H9 (cell line): Measurements from ENCODE around the gene TMCC1. TPM values are rescaled to one million over a fixed set of nuclear protein-coding genes. Genes with fewer than 3 reads are reported as not detected.

ENCODE experiments used
- DNase-seq: peaks from one replicate; pipeline ENCODE4 v3.0.0-alpha.2; 2017
- H2AFZ ChIP-seq: one replicate; pipeline ENCODE4 v1.6.1; 2013; ENCODE audit warnings: mild to moderate bottlenecking, low read length, control low read depth, moderate library complexity
- H2AK5ac ChIP-seq: 2 replicates; pipeline ENCODE4 v1.6.1; 2013; ENCODE audit warnings: low read length, control low read depth, mixed read lengths; ENCODE audit not compliant: insufficient read length
- H2BK120ac ChIP-seq: one replicate; pipeline ENCODE4 v1.6.1; 2013; ENCODE audit warnings: low read depth, mild to moderate bottlenecking, low read length, control low read depth, inconsistent platforms; ENCODE audit not compliant: poor library complexity, severe bottlenecking
- H2BK12ac ChIP-seq: 2 replicates; pipeline ENCODE4 v1.6.1; 2013; ENCODE audit warnings: low read length, control low read depth, mixed read lengths, low read depth; ENCODE audit not compliant: insufficient read length
- H2BK15ac ChIP-seq: 2 replicates; pipeline ENCODE4 v1.6.1; 2013; ENCODE audit warnings: low read depth, low read length, control low read depth
- H2BK20ac ChIP-seq: one replicate; pipeline ENCODE4 v1.6.1; 2013; ENCODE audit warnings: low read depth, mild to moderate bottlenecking, low read length, control low read depth, inconsistent platforms; ENCODE audit not compliant: poor library complexity, severe bottlenecking
- H2BK5ac ChIP-seq: 2 replicates; pipeline ENCODE4 v1.6.1; 2013; ENCODE audit warnings: low read length, control low read depth, mixed read lengths; ENCODE audit not compliant: insufficient read length
- H3K14ac ChIP-seq: 2 replicates; pipeline ENCODE4 v1.6.1; 2013; ENCODE audit warnings: low read length, control low read depth; ENCODE audit not compliant: insufficient read depth
- H3K18ac ChIP-seq: 2 replicates; pipeline ENCODE4 v1.6.1; 2013; ENCODE audit warnings: low read depth, mild to moderate bottlenecking, mixed read lengths, low read length, control low read depth; ENCODE audit not compliant: insufficient read length
- H3K23ac ChIP-seq: 2 replicates; pipeline ENCODE4 v1.6.1; 2013; ENCODE audit warnings: low read length, control low read depth, mixed read lengths, low read depth; ENCODE audit not compliant: insufficient read length
- H3K23me2 ChIP-seq: 2 replicates; pipeline ENCODE4 v1.6.1; 2013; ENCODE audit warnings: low read depth, mild to moderate bottlenecking, mixed read lengths, low read length, control low read depth; ENCODE audit not compliant: insufficient read length, poor library complexity, severe bottlenecking
- H3K27ac ChIP-seq: 2 replicates; pipeline ENCODE4 v1.5.1; 2013; ENCODE audit warnings: low read length, control low read depth, mixed read lengths, low read depth; ENCODE audit not compliant: insufficient read length
- H3K27me3 ChIP-seq: 2 replicates; pipeline ENCODE4 v1.6.1; 2013; ENCODE audit warnings: low read length, control low read depth, inconsistent platforms; ENCODE audit not compliant: insufficient read depth
- H3K4ac ChIP-seq: 2 replicates; pipeline ENCODE4 v1.6.1; 2013; ENCODE audit warnings: low read depth, mild to moderate bottlenecking, control low read depth, inconsistent platforms, low read length, moderate library complexity
- H3K4me1 ChIP-seq: 2 replicates; pipeline ENCODE4 v1.6.1; 2013; ENCODE audit warnings: low read length, control low read depth, inconsistent platforms; ENCODE audit not compliant: insufficient read depth
- H3K4me2 ChIP-seq: 2 replicates; pipeline ENCODE4 v1.6.1; 2013; ENCODE audit warnings: low read length, control low read depth, mixed read lengths; ENCODE audit not compliant: insufficient read length, insufficient read depth
- H3K56ac ChIP-seq: 2 replicates; pipeline ENCODE4 v1.6.1; 2013; ENCODE audit warnings: low read depth, mild to moderate bottlenecking, mixed read lengths, low read length, control low read depth; ENCODE audit not compliant: insufficient read length
- H3K79me1 ChIP-seq: 2 replicates; pipeline ENCODE4 v1.6.1; 2013; ENCODE audit warnings: low read depth, mild to moderate bottlenecking, moderate library complexity, low read length, control low read depth, inconsistent platforms; ENCODE audit not compliant: insufficient read depth, poor library complexity, severe bottlenecking
- H3K79me2 ChIP-seq: 2 replicates; pipeline ENCODE4 v1.6.1; 2013; ENCODE audit warnings: low read length, control low read depth, inconsistent platforms; ENCODE audit not compliant: insufficient read depth
- H3K9ac ChIP-seq: 2 replicates; pipeline ENCODE4 v1.6.1; 2013; ENCODE audit warnings: low read length, control low read depth, mixed read lengths; ENCODE audit not compliant: insufficient read length; ENCODE audit errors: extremely low read depth
- H3K9me3 ChIP-seq: one replicate; pipeline ENCODE4 v1.6.1; 2013; ENCODE audit warnings: low read depth, low read length, inconsistent platforms; ENCODE audit not compliant: control insufficient read depth
- H3T11ph ChIP-seq: one replicate; pipeline ENCODE4 v1.6.1; 2013; ENCODE audit warnings: mild to moderate bottlenecking, low read length, control low read depth, inconsistent platforms
- H4K20me1 ChIP-seq: one replicate; pipeline ENCODE4 v1.6.1; 2013; ENCODE audit not compliant: control insufficient read depth, insufficient read length, insufficient read depth
- H4K5ac ChIP-seq: 2 replicates; pipeline ENCODE4 v1.6.1; 2013; ENCODE audit warnings: low read depth, mild to moderate bottlenecking, mixed read lengths, low read length, control low read depth; ENCODE audit not compliant: insufficient read length
- H4K8ac ChIP-seq: replicated peaks from 2 replicates; pipeline ENCODE4 v1.6.1; 2013; ENCODE audit warnings: low read length, control low read depth, mixed read lengths, low read depth; ENCODE audit not compliant: insufficient read length
- H4K91ac ChIP-seq: 2 replicates; pipeline ENCODE4 v1.6.1; 2013; ENCODE audit warnings: low read depth, mild to moderate bottlenecking, moderate library complexity, mixed read lengths, low read length, control low read depth; ENCODE audit not compliant: insufficient read length
- H3K27ac Mint-ChIP-seq, 3 experiments: 2 replicates in 2 of 3; 3 replicates in 1 of 3; pipeline ENCODE4 v1.8.0; 2020 to 2021; ENCODE audit warnings: mixed read lengths in 3 of 3, mild to moderate bottlenecking in 1 of 3, moderate library complexity in 1 of 3
- H3K27me3 Mint-ChIP-seq: 2 replicates; pipeline ENCODE4 v1.8.0; 2021; ENCODE audit warnings: low read depth, mild to moderate bottlenecking, moderate library complexity, mixed read lengths
- H3K36me3 Mint-ChIP-seq, 3 experiments: 2 replicates in 2 of 3; 3 replicates in 1 of 3; pipeline ENCODE4 v1.8.0; 2020 to 2021; ENCODE audit warnings: low read depth in 3 of 3, mixed read lengths in 3 of 3; ENCODE audit not compliant: insufficient read depth in 1 of 3
- H3K4me1 Mint-ChIP-seq, 2 experiments: 2 replicates each; pipeline ENCODE4 v1.8.0; 2020; ENCODE audit warnings: mixed read lengths in 2 of 2
- H3K4me3 Mint-ChIP-seq, 2 experiments: 2 replicates in 1 of 2; 3 replicates in 1 of 2; pipeline ENCODE4 v1.8.0; 2020 to 2021; ENCODE audit warnings: mild to moderate bottlenecking in 2 of 2, mixed read lengths in 2 of 2, moderate library complexity in 1 of 2
- H3K9me3 Mint-ChIP-seq, 2 experiments: 2 replicates in 1 of 2; 3 replicates in 1 of 2; pipeline ENCODE4 v1.8.0; 2020; ENCODE audit warnings: mild to moderate bottlenecking in 2 of 2, mixed read lengths in 2 of 2, moderate library complexity in 1 of 2
- CTCF ChIP-seq: fragments of 200-600 bp; sonication (generic); conservative IDR thresholded peaks from 3 replicates; pipeline ENCODE4 v1.8.0; 2021; ENCODE audit warnings: antibody characterized with exemption, mild to moderate bottlenecking
- WGBS: extraction: QIAGEN DNeasy Blood & Tissue Kit; methylation state at CpG from one replicate; pipeline ENCODE4 v1.1.7; 2013; ENCODE audit warnings: missing lambda C conversion rate, low lambda C conversion rate, mixed read lengths; ENCODE audit not compliant: insufficient read length; ENCODE audit errors: extremely low coverage; 5-methylcytosine and 5-hydroxymethylcytosine counted together
- total RNA-seq: library from RNA; stranded (reverse); gene quantifications from 2 replicates; pipeline ENCODE4 v1.2.1, GENCODE V29; 2021

TMCC1 gene
- total RNA-seq, 1 experiment from 2014 or later: 24.4 TPM

GRCh38 chr3:129913618-129914017 lies 20.1 kb upstream of the TMCC1 start:
- Histone ChIP-seq H3K56ac (no peak overlapping the region), H3K23me2 (no peaks in the 10 kb centered on the region), H4K8ac (no peak overlapping the region), H2BK15ac (no peak overlapping the region), H2BK5ac (no peak overlapping the region), H3K27me3 (no peaks in the 10 kb centered on the region), H3K23ac (no peak overlapping the region), H3K27ac (no peak overlapping the region), H2AFZ (no peak overlapping the region), H3K9me3 (peaks cover 14% of the 10 kb centered on the region), H2BK12ac (no peak overlapping the region), H2BK120ac (no peak overlapping the region), H2BK20ac (no peak overlapping the region), H3K9ac (no peak overlapping the region), H3T11ph (no peak overlapping the region), H3K4ac (no peak overlapping the region), H4K20me1 (no peaks in the 10 kb centered on the region), H3K18ac (no peak overlapping the region), H2AK5ac (no peak overlapping the region), H4K5ac (no peak overlapping the region), H3K79me2 (no peaks in the 10 kb centered on the region), H3K14ac (no peak overlapping the region), H3K79me1 (no peaks in the 10 kb centered on the region), H4K91ac (no peak overlapping the region), H3K4me1 (no peaks in the 10 kb centered on the region), H3K4me2 (no peak overlapping the region)
- Mint-ChIP-seq H3K27ac (no peak overlapping the region), H3K9me3 (peaks cover 42 to 47% of the 10 kb centered on the region in 2 experiments), H3K4me3 (no peak overlapping the region), H3K36me3 (peaks cover 14 to 31% (median 19%) of the 10 kb centered on the region in 3 experiments), H3K27me3 (peaks cover 6% of the 10 kb centered on the region), H3K4me1 (no peaks in the 10 kb centered on the region)
- no peak for TF ChIP-seq CTCF
- DNase-seq: no peak
- no CpG with 5 or more reads among the region's 3 CpGs for WGBS
